H1 (cell line): Measurements from ENCODE around the gene ANAPC15. TPM values are rescaled to one million over a fixed set of nuclear protein-coding genes. Genes with fewer than 3 reads are reported as not detected.

Experiments
- CTCF ChIA-PET: fragments of 300-600 bp; sonication (Branson Sonifier 250); formaldehyde crosslinking; loops from one replicate; lab custom pipeline; 2021; ENCODE audit not compliant: partially characterized antibody; lab: Charles Lee
- POLR2A ChIA-PET: fragments of 300-600 bp; sonication (Branson Sonifier 250); formaldehyde crosslinking; loops from one replicate; lab custom pipeline; 2021; ENCODE audit warnings: inconsistent platforms; ENCODE audit not compliant: partially characterized antibody; lab: Charles Lee
- DNase-seq, 2 experiments: peaks; one replicate each; pipeline versions ENCODE4 v3.0.0 to v3.0.0-alpha.2; 2010 to 2022; ENCODE audit warnings: low spot score in 2 of 2, low read depth in 1 of 2, mixed read lengths in 1 of 2
- FAIRE-seq: peaks from 2 replicates; lab custom pipeline; 2011; peaks lifted over from hg19 to GRCh38; lab: Jason Lieb, UNC
- H2AFZ ChIP-seq: 2 replicates; pipeline ENCODE4 v1.8.1; 2012; ENCODE audit warnings: low read length, inconsistent platforms
- H2AK5ac ChIP-seq: 2 replicates; pipeline ENCODE4 v1.6.1; 2013; ENCODE audit warnings: low read depth, low read length
- H2BK120ac ChIP-seq: replicated peaks from 2 replicates; pipeline ENCODE3; 2013; ENCODE audit warnings: low read depth, low read length, inconsistent platforms
- H2BK12ac ChIP-seq: 2 replicates; pipeline ENCODE4 v1.6.1; 2013; ENCODE audit warnings: low read depth, low read length
- H2BK15ac ChIP-seq: 2 replicates; pipeline ENCODE4 v1.6.1; 2013; ENCODE audit warnings: low read length
- H2BK20ac ChIP-seq: 2 replicates; pipeline ENCODE4 v1.6.1; 2013; ENCODE audit warnings: low read length
- H2BK5ac ChIP-seq: 2 replicates; pipeline ENCODE4 v1.6.1; 2013; ENCODE audit warnings: low read depth, low read length
- H3K14ac ChIP-seq: 2 replicates; pipeline ENCODE4 v1.6.1; 2013; ENCODE audit warnings: inconsistent platforms; ENCODE audit not compliant: insufficient read length
- H3K18ac ChIP-seq: 2 replicates; pipeline ENCODE4 v1.6.1; 2013; ENCODE audit warnings: low read length; ENCODE audit errors: extremely low read depth
- H3K23ac ChIP-seq: 2 replicates; pipeline ENCODE4 v1.6.1; 2013; ENCODE audit warnings: inconsistent platforms; ENCODE audit not compliant: insufficient read length
- H3K23me2 ChIP-seq: 2 replicates; pipeline ENCODE4 v1.6.1; 2013; ENCODE audit warnings: low read depth, low read length
- H3K27ac ChIP-seq: 2 replicates; pipeline ENCODE4 v1.6.1; 2011; ENCODE audit warnings: low read depth, low read length, inconsistent platforms
- H3K27me3 ChIP-seq, 4 experiments: replicated peaks in 1 of 4; 1 replicate in 1 of 4; 2 replicates in 3 of 4; pipeline versions ENCODE4 v1.6.1 to v1.8.1; 2011 to 2013; ENCODE audit warnings: low read length in 3 of 4, mild to moderate bottlenecking in 3 of 4, inconsistent platforms in 2 of 4, mixed read lengths in 2 of 4, moderate library complexity in 1 of 4; ENCODE audit not compliant: control insufficient read depth in 3 of 4, insufficient read depth in 3 of 4; ENCODE audit errors: extremely low read depth in 1 of 4
- H3K36me3 ChIP-seq, 4 experiments: 2 replicates each; pipeline versions ENCODE4 v1.6.1 to v1.8.1; 2011 to 2013; ENCODE audit warnings: mild to moderate bottlenecking in 4 of 4, low read length in 3 of 4, moderate library complexity in 2 of 4, control low read depth in 1 of 4, inconsistent platforms in 1 of 4; ENCODE audit not compliant: insufficient read depth in 4 of 4, control insufficient read depth in 2 of 4
- H3K4ac ChIP-seq: replicated peaks from 2 replicates; pipeline ENCODE3; 2013; ENCODE audit warnings: low read length, low read depth, mixed read lengths, inconsistent platforms; ENCODE audit not compliant: insufficient read length
- H3K4me1 ChIP-seq, 4 experiments: replicated peaks in 1 of 4; 1 replicate in 1 of 4; 2 replicates in 3 of 4; pipeline versions ENCODE4 v1.6.1 to v1.8.1; 2011 to 2013; ENCODE audit warnings: low read length in 3 of 4, inconsistent platforms in 2 of 4, mixed read lengths in 1 of 4; ENCODE audit not compliant: insufficient read depth in 4 of 4, control insufficient read depth in 3 of 4
- H3K4me2 ChIP-seq, 2 experiments: 2 replicates each; pipeline versions ENCODE4 v1.6.1 to v1.8.1; 2011 to 2013; ENCODE audit warnings: low read depth in 2 of 2, low read length in 2 of 2, control low read depth in 1 of 2, inconsistent platforms in 1 of 2, mild to moderate bottlenecking in 1 of 2; ENCODE audit not compliant: insufficient read depth in 1 of 2
- H3K4me3 ChIP-seq, 4 experiments: fragments of 200-600, 300-600 bp in 1 of 4; sonication (generic), shearing (Covaris generic), sonication (Bioruptor Twin) in 1 of 4; 2 replicates each; pipeline versions ENCODE4 v1.5.1 to v1.8.1; 2011 to 2016; ENCODE audit warnings: low read length in 4 of 4, low read depth in 3 of 4, control low read depth in 2 of 4, inconsistent platforms in 2 of 4, mild to moderate bottlenecking in 2 of 4, mixed read lengths in 1 of 4, moderate library complexity in 1 of 4; ENCODE audit not compliant: insufficient read depth in 2 of 4; ENCODE audit errors: extremely low read depth in 1 of 4
- H3K56ac ChIP-seq: replicated peaks from 2 replicates; pipeline ENCODE3; 2013; ENCODE audit warnings: low read depth, mild to moderate bottlenecking, mixed read lengths, low read length, inconsistent platforms; ENCODE audit not compliant: insufficient read length
- H3K79me1 ChIP-seq: 2 replicates; pipeline ENCODE4 v1.6.1; 2013; ENCODE audit warnings: low read depth, low read length, control low read depth
- H3K79me2 ChIP-seq, 2 experiments: 2 replicates each; pipeline versions ENCODE4 v1.6.1 to v1.8.1; 2012 to 2013; ENCODE audit warnings: low read length in 2 of 2, mild to moderate bottlenecking in 2 of 2, inconsistent platforms in 1 of 2; ENCODE audit not compliant: insufficient read depth in 2 of 2, control insufficient read depth in 1 of 2
- H3K9ac ChIP-seq, 4 experiments: replicated peaks in 1 of 4; 1 replicate in 1 of 4; 2 replicates in 3 of 4; pipeline versions ENCODE4 v1.6.1 to v1.8.1; 2011 to 2013; ENCODE audit warnings: low read depth in 3 of 4, low read length in 3 of 4, control low read depth in 2 of 4, mild to moderate bottlenecking in 2 of 4, moderate library complexity in 2 of 4, inconsistent platforms in 1 of 4; ENCODE audit errors: extremely low read depth in 1 of 4
- H3K9me3 ChIP-seq, 2 experiments: 2 replicates each; pipeline versions ENCODE4 v1.6.1 to v1.8.1; 2012 to 2013; ENCODE audit warnings: mild to moderate bottlenecking in 2 of 2, moderate library complexity in 2 of 2, control low read depth in 1 of 2, inconsistent platforms in 1 of 2, low read depth in 1 of 2, low read length in 1 of 2, mixed read lengths in 1 of 2; ENCODE audit not compliant: insufficient read depth in 2 of 2
- H4K20me1 ChIP-seq, 2 experiments: replicated peaks in 1 of 2; 2 replicates each; pipeline versions ENCODE3 to v1.8.1; 2011 to 2013; ENCODE audit warnings: inconsistent platforms in 2 of 2, low read length in 2 of 2, mild to moderate bottlenecking in 1 of 2; ENCODE audit not compliant: insufficient read depth in 2 of 2, control insufficient read depth in 1 of 2
- H4K5ac ChIP-seq: 2 replicates; pipeline ENCODE4 v1.6.1; 2013; ENCODE audit warnings: low read length, low read depth, mixed read lengths, inconsistent platforms; ENCODE audit not compliant: insufficient read length
- H4K8ac ChIP-seq: 2 replicates; pipeline ENCODE4 v1.8.0; 2013; ENCODE audit warnings: mild to moderate bottlenecking, moderate library complexity, low read length, inconsistent platforms; ENCODE audit not compliant: insufficient read depth; ENCODE audit errors: extremely low read depth
- H4K91ac ChIP-seq: replicated peaks from 2 replicates; pipeline ENCODE3; 2013; ENCODE audit warnings: low read length, mixed read lengths, inconsistent platforms; ENCODE audit not compliant: insufficient read length
- ASH2L ChIP-seq: fragments of 200-600, 300-600 bp; sonication (generic); IDR thresholded peaks from one replicate; pipeline ENCODE4 v1.7.1; 2017; ENCODE audit warnings: low read length
- BACH1 ChIP-seq: IDR thresholded peaks from 2 replicates; pipeline ENCODE4 v1.6.1; 2012; ENCODE audit warnings: low read length, improper control_type of control experiment
- CBX8 ChIP-seq: fragments of 300-800, 300-1000 bp; sonication (generic); IDR thresholded peaks from 2 replicates; pipeline ENCODE4 v1.7.1; 2016; ENCODE audit warnings: low read depth, low read length, borderline replicate concordance
- CEBPB ChIP-seq: IDR thresholded peaks from 2 replicates; pipeline ENCODE4 v1.6.1; 2012; ENCODE audit warnings: low read depth, low read length
- CHD2 ChIP-seq: IDR thresholded peaks from 2 replicates; pipeline ENCODE4 v1.6.1; 2012; ENCODE audit warnings: low read length, improper control_type of control experiment
- CREB1 ChIP-seq: IDR thresholded peaks from 2 replicates; pipeline ENCODE4 v1.6.1; 2012; ENCODE audit warnings: inconsistent platforms
- CTCF ChIP-seq, 3 experiments: IDR thresholded peaks; 1 replicate in 2 of 3; 2 replicates in 1 of 3; pipeline versions ENCODE4 v1.5.1 to v1.6.1; 2011; ENCODE audit warnings: low read length in 3 of 3, mild to moderate bottlenecking in 3 of 3, inconsistent platforms in 2 of 3, low read depth in 1 of 3, moderate library complexity in 1 of 3; ENCODE audit not compliant: insufficient read depth in 1 of 3; ENCODE audit errors: control extremely low read depth in 1 of 3
- EZH2 ChIP-seq: fragments of 200-600 bp; sonication (generic); IDR thresholded peaks from 2 replicates; pipeline ENCODE4 v1.7.1; 2012; ENCODE audit warnings: low read depth, mild to moderate bottlenecking, moderate library complexity, low read length, inconsistent platforms; ENCODE audit not compliant: severe bottlenecking
- FOSL1 ChIP-seq: IDR thresholded peaks from 2 replicates; pipeline ENCODE4 v1.6.1; 2011; ENCODE audit warnings: mild to moderate bottlenecking, low read depth, low read length, moderate library complexity; ENCODE audit not compliant: insufficient read depth
- NANOG ChIP-seq: IDR thresholded peaks from 2 replicates; pipeline ENCODE4 v1.6.1; 2011; ENCODE audit warnings: low read length, low read depth, mild to moderate bottlenecking, inconsistent platforms; ENCODE audit not compliant: insufficient read depth, poor library complexity, severe bottlenecking
- POLR2A ChIP-seq, 2 experiments: IDR thresholded peaks; 1 replicate in 1 of 2; 2 replicates in 1 of 2; pipeline ENCODE4 v1.6.1; 2011; ENCODE audit warnings: low read depth in 2 of 2, low read length in 2 of 2, mild to moderate bottlenecking in 2 of 2; ENCODE audit errors: control extremely low read depth in 1 of 2
- SP4 ChIP-seq: IDR thresholded peaks from 2 replicates; pipeline ENCODE4 v1.6.1; 2012; ENCODE audit warnings: low read length, inconsistent platforms
- SRF ChIP-seq: IDR thresholded peaks from 2 replicates; pipeline ENCODE4 v1.6.1; 2011; ENCODE audit warnings: mild to moderate bottlenecking, low read depth, low read length, moderate library complexity
- WGBS, 2 experiments: shearing (Covaris generic) in 1 of 2; methylation state at CpG; one replicate each; pipeline versions ENCODE4 v1.1.6 to v1.1.7; 2013 to 2015; ENCODE audit warnings: low lambda C conversion rate in 2 of 2, mixed read lengths in 2 of 2, inconsistent platforms in 1 of 2, low coverage in 1 of 2, missing lambda C conversion rate in 1 of 2; ENCODE audit not compliant: insufficient replicate concordance in 2 of 2, insufficient coverage in 1 of 2, insufficient read length in 1 of 2; ENCODE audit errors: extremely low coverage in 1 of 2, missing lambda C conversion rate in 1 of 2; 5-methylcytosine and 5-hydroxymethylcytosine counted together
- polyA plus RNA-seq, 7 experiments: library from polyadenylated mRNA; depleted of rRNA in 3 of 7; stranded (reverse) in 5 of 7; unstranded in 2 of 7; fragments of >200 nt in 5 of 7; fragments of 200-250 nt in 2 of 7; gene quantifications; 1 replicate in 5 of 7; 2 replicates in 1 of 7; 4 replicates in 1 of 7; pipeline versions ENCODE4 v1.2.1 to v1.2.3, GENCODE V29; 2011 to 2013; ENCODE audit warnings: missing spikeins in 2 of 7, mixed read lengths in 2 of 7
- total RNA-seq: library from RNA; stranded (reverse); fragmentation: NEBNext Ultra II Directional; extraction: Animal tissue kit (Norgen Biotek cat#: 25700); gene quantifications from 2 replicates; pipeline ENCODE4 v1.2.1, GENCODE V29; 2021

Gene ANAPC15
- total and polyA plus RNA-seq, 2 of the 8 experiments (the other 6 are each of a cell fraction or from before 2014, with no cell fraction given), result 66.2 to 74.9 TPM

- Histone ChIP-seq H3K27ac (no peak overlapping the region), H3K9ac (no peak overlapping the region), H3K4me3 (no peak overlapping the region), H4K91ac (no peak overlapping the region), H3K18ac (no peak overlapping the region), H2BK15ac (no peak overlapping the region), H3K79me1 (no peaks in the 10 kb centered on the region), H3K36me3 (no peaks in the 10 kb centered on the region), H3K79me2 (no peaks in the 10 kb centered on the region), H3K56ac (no peak overlapping the region), H3K4me2 (no peak overlapping the region), H3K4me1 (no peaks in the 10 kb centered on the region), H3K14ac (no peak overlapping the region), H2BK20ac (no peak overlapping the region), H3K23ac (no peak overlapping the region), H4K8ac (no peak overlapping the region), H3K23me2 (no peaks in the 10 kb centered on the region), H3K9me3 (peaks cover 2 to 5% of the 10 kb centered on the region in 2 experiments), H2BK12ac (no peak overlapping the region), H2AFZ (no peak overlapping the region), H3K4ac (no peak overlapping the region), H2BK120ac (no peak overlapping the region), H4K20me1 (no peaks in the 10 kb centered on the region), H3K27me3 (peaks cover 0 to 7% (median 0%) of the 10 kb centered on the region in 4 experiments; a peak in 2 of 7 replicates), H2AK5ac (no peak overlapping the region), H4K5ac (no peak overlapping the region), H2BK5ac (no peak overlapping the region)
- 53% methylated on average over 1 of the region's 1 CpG; no CpG with 5 or more reads in 1 of the 2 experiments for WGBS, 2 experiments
- CTCF ChIA-PET, result interaction anchor here (4.8 kb wide), 1 partner anchor 22 kb away, joined by 22 read pairs; no protein-coding TSS in a partner anchor
- FAIRE-seq (no peak), DNase-seq (no peak)
- TF ChIP-seq POLR2A (IDR thresholded peaks at IDR 0.05; ENCODE audit: control extremely low read depth in 1 of 2, low read depth in 2 of 2, low read length in 2 of 2) (no peak), CREB1 (no peak), CBX8 (no peak), NANOG (no peak), SRF (no peak), CHD2 (no peak), FOSL1 (no peak), BACH1 (no peak), CTCF (IDR thresholded peaks at IDR 0.05; ENCODE audit: control extremely low read depth in 1 of 3, insufficient read depth in 1 of 3, low read depth in 1 of 3, low read length in 3 of 3) (no peak), CEBPB (no peak), ASH2L (no peak), EZH2 (no peak), SP4 (no peak)
- POLR2A ChIA-PET, result interaction anchor here (0.9 kb wide), 1 partner anchor 10 kb away, joined by 4 read pairs; the partner anchor contains the start of gene ANAPC15
Measured at GRCh38 chr11:72122607-72123006, 10.1 kb upstream of the ANAPC15 start.
